GM12878 (cell line): ENCODE measurements around the gene STK10. TPM values are rescaled to one million over a fixed set of nuclear protein-coding genes. Genes with fewer than 3 reads are reported as not detected.

ENCODE experiments used
- ATAC-seq: fragments of 200-7000 bp; cut with Tn5 transposase; 3 replicates; pipeline ENCODE4 v1.9.1; 2020; ENCODE audit warnings: mild to moderate bottlenecking, moderate library complexity
- BruUV-seq: library from RNA; stranded (reverse); fragments of 400-500 nt; replicated peaks from 2 replicates; lab custom pipeline; 2021; lab: Mats Ljungman, UMichigan
- CTCF ChIA-PET: fragments of 300-600 bp; sonication (Branson Sonifier 250); formaldehyde crosslinking; extraction: SDS; loops from one replicate; lab custom pipeline; 2021; ENCODE audit warnings: inconsistent platforms; lab: Yijun Ruan, JAX
- POLR2A ChIA-PET: fragments of 350-600 bp; formaldehyde crosslinking; extraction: SDS; loops from one replicate; lab custom pipeline; 2021; ENCODE audit warnings: inconsistent platforms; lab: Charles Lee
- RAD21 ChIA-PET: fragments of 300-600 bp; sonication (Branson Sonifier 250); formaldehyde crosslinking; loops from one replicate; lab custom pipeline; 2023; ENCODE audit warnings: antibody characterized with exemption; ENCODE audit not compliant: unreplicated experiment; lab: Charles Lee
- SMC1A ChIA-PET: fragments of 300-600 bp; sonication (Branson Sonifier 250); formaldehyde crosslinking; loops from one replicate; lab custom pipeline; 2023; ENCODE audit not compliant: unreplicated experiment, uncharacterized antibody; lab: Charles Lee
- DNase-seq: peaks from one replicate; pipeline ENCODE4 v3.0.0-alpha.2; 2011; ENCODE audit warnings: low read depth, low spot score
- FAIRE-seq: peaks from 3 replicates; lab custom pipeline; 2011; peaks lifted over from hg19 to GRCh38; lab: Jason Lieb, UNC
- H2AFZ ChIP-seq: 2 replicates; pipeline ENCODE4 v1.6.0; 2011; ENCODE audit warnings: low read depth, low read length, control low read depth; ENCODE audit not compliant: control insufficient read depth
- H3K27ac ChIP-seq: 2 replicates; pipeline ENCODE4 v1.5.1; 2011; ENCODE audit warnings: control low read depth; ENCODE audit not compliant: control insufficient read depth, insufficient read depth
- H3K27me3 ChIP-seq, 2 experiments: replicated peaks in 1 of 2; 2 replicates each; pipeline versions ENCODE4 v1.6.0 to v1.6.1; 2011; ENCODE audit warnings: low read length in 1 of 2; ENCODE audit not compliant: control insufficient read depth in 2 of 2, insufficient read depth in 2 of 2
- H3K36me3 ChIP-seq, 2 experiments: 2 replicates each; pipeline ENCODE4 v1.5.1; 2011; ENCODE audit warnings: low read length in 1 of 2; ENCODE audit not compliant: control insufficient read depth in 2 of 2, insufficient read depth in 2 of 2
- H3K4me1 ChIP-seq: 2 replicates; pipeline ENCODE4 v1.6.1; 2011; ENCODE audit warnings: mild to moderate bottlenecking, low read length, moderate library complexity, mixed read lengths; ENCODE audit not compliant: control insufficient read depth, insufficient read depth
- H3K4me2 ChIP-seq: 2 replicates; pipeline ENCODE4 v1.6.0; 2011; ENCODE audit warnings: control low read depth; ENCODE audit not compliant: control insufficient read depth, insufficient read depth
- H3K4me3 ChIP-seq: fragments of 200-600 bp; sonication (generic); 2 replicates; pipeline ENCODE4 v1.5.1; 2016
- H3K79me2 ChIP-seq: 2 replicates; pipeline ENCODE4 v1.6.0; 2011; ENCODE audit warnings: low read length; ENCODE audit not compliant: control insufficient read depth, insufficient read depth
- H3K9ac ChIP-seq: 2 replicates; pipeline ENCODE4 v1.8.0; 2011; ENCODE audit warnings: low read length, control low read depth, mixed read lengths; ENCODE audit not compliant: control insufficient read depth, insufficient read depth
- H3K9me3 ChIP-seq: replicated peaks from 3 replicates; pipeline ENCODE4 v1.5.1; 2011; ENCODE audit warnings: mild to moderate bottlenecking, low read length; ENCODE audit not compliant: control insufficient read depth, insufficient read depth
- H4K20me1 ChIP-seq: 2 replicates; pipeline ENCODE4 v1.6.0; 2011; ENCODE audit not compliant: control insufficient read depth, insufficient read depth
- POLR2A ChIP-seq: IDR thresholded peaks from 2 replicates; pipeline ENCODE4 v1.6.1; 2011; ENCODE audit warnings: low read depth, mild to moderate bottlenecking, low read length
- STAT3 ChIP-seq: IDR thresholded peaks from 2 replicates; pipeline ENCODE4 v1.6.1; 2011; ENCODE audit warnings: low read depth, low read length, improper control_type of control experiment
- WGBS: methylation state at CpG from one replicate; pipeline ENCODE4 v1.1.6; 2016; ENCODE audit warnings: low lambda C conversion rate; ENCODE audit not compliant: insufficient replicate concordance, insufficient coverage; ENCODE audit errors: missing lambda C conversion rate; 5-methylcytosine and 5-hydroxymethylcytosine counted together
- in situ Hi-C: fragments of 300-500 bp; cut with MboI; formaldehyde crosslinking; loops from 9 replicates; pipeline ENCODE4 v1.14.3; 2018; ENCODE audit warnings: mixed read lengths
- intact Hi-C: fragments of 100-400 bp; cut with micrococcal nuclease; formaldehyde crosslinking; loops from one replicate; pipeline ENCODE4 v1.14.2; 2022; ENCODE audit not compliant: unreplicated experiment
- polyA plus RNA-seq, 11 experiments: library from polyadenylated mRNA; depleted of rRNA in 4 of 11; unstranded in 6 of 11; stranded (reverse) in 5 of 11; fragments of >200 nt; fragmentation: Nextera tagmentation in 4 of 11; fragmentation: Illumina TruSeq in 1 of 11; extraction: Ambion mirVana in 4 of 11; extraction: Trizol in 1 of 11; gene quantifications; 1 replicate in 1 of 11; 2 replicates in 10 of 11; pipeline versions ENCODE4 v1.2.1 to v1.2.3, GENCODE V29; 2011 to 2016; ENCODE audit warnings: inconsistent platforms in 2 of 11, missing spikeins in 2 of 11, low read depth in 1 of 11
- total RNA-seq, 4 experiments: library from RNA; depleted of rRNA in 3 of 4; stranded (reverse); fragments of >200 nt in 3 of 4; fragmentation: Illumina TruSeq in 1 of 4; extraction: Trizol in 1 of 4; gene quantifications; 2 replicates each; pipeline versions ENCODE4 v1.2.1 to v1.2.3, GENCODE V29; 2013 to 2021
- TF ChIP-seq, protein P1 (sequence below): fragments of 450-650 bp; IDR thresholded peaks from 2 replicates; pipeline ENCODE4 v1.6.1; 2017; ENCODE audit warnings: antibody characterized with exemption, mild to moderate bottlenecking, moderate library complexity

STK10 gene
- total and polyA plus RNA-seq, 10 of the 15 experiments (the other 5 are each of a cell fraction or from before 2014, with no cell fraction given), result 14.2 to 96.4 (median 50.6) TPM

DNA sequence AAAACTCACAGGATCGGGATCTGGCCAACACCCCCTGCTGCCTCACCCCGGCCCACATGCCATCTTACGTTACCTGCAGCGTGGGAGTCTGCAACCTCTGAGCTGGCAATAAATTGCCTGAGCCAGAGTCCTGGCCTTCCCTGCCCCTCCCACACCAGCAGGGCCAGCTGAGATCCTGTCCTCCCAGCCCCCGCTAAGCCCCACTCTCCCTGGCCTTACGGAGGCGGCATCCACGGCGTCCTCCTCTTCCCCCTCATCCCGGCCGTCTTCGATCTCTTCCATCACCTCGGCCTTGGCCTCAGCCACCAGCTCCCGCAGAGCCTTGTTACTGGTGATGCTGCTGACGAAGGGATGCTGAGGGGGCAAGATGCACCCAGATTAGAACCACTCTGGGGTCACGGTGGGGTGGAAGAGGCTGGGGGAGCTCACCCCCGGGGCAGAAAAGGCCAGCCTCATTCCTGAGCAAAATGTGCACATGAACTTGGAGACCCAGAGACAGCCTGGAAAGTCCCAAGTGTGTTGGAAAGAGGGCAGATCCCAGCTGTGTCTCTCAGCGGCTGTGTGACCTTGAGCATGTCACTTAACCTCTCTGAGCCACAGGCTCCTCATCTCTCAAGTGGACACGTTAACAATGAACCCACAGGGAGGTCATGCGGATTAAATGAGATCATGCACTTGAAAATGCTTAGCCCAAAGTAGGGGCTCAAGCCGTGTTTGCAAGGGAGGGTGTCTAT is 91.7 kb downstream of the STK10 start:
- CTCF ChIA-PET, result interaction anchor here (1.4 to 2.2 kb wide), 2 partner anchors 10 to 93 kb away, joined by 4 to 5 read pairs; no protein-coding TSS in a partner anchor
- H3K36me3 ChIP-seq, result peaks cover 24 to 52% of the 10 kb centered on the region in 2 experiments
- no peaks in the 10 kb centered on the region for H3K9me3 ChIP-seq
- H3K27ac ChIP-seq, result no peak overlapping the region
- H3K4me3 ChIP-seq, result no peak overlapping the region
- no peaks in the 10 kb centered on the region for H4K20me1 ChIP-seq
- H3K27me3 ChIP-seq, result no peaks in the 10 kb centered on the region
- FAIRE-seq (no peak), ATAC-seq (no peak), DNase-seq (no peak)
- TF ChIP-seq POLR2A (0 out of 2 replicates have a peak, but pooled peaks have one; percentile 28), STAT3 (no peak)
- TF ChIP-seq, protein P1, sequence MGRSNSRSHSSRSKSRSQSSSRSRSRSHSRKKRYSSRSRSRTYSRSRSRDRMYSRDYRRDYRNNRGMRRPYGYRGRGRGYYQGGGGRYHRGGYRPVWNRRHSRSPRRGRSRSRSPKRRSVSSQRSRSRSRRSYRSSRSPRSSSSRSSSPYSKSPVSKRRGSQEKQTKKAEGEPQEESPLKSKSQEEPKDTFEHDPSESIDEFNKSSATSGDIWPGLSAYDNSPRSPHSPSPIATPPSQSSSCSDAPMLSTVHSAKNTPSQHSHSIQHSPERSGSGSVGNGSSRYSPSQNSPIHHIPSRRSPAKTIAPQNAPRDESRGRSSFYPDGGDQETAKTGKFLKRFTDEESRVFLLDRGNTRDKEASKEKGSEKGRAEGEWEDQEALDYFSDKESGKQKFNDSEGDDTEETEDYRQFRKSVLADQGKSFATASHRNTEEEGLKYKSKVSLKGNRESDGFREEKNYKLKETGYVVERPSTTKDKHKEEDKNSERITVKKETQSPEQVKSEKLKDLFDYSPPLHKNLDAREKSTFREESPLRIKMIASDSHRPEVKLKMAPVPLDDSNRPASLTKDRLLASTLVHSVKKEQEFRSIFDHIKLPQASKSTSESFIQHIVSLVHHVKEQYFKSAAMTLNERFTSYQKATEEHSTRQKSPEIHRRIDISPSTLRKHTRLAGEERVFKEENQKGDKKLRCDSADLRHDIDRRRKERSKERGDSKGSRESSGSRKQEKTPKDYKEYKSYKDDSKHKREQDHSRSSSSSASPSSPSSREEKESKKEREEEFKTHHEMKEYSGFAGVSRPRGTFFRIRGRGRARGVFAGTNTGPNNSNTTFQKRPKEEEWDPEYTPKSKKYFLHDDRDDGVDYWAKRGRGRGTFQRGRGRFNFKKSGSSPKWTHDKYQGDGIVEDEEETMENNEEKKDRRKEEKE, result no peak
- intact Hi-C loops (no loop called here), in situ Hi-C loops (no loop called here)
- H3K4me2 ChIP-seq, result no peak overlapping the region
- H3K9ac ChIP-seq, result no peak overlapping the region
- SMC1A ChIA-PET, result no interaction called here
- POLR2A ChIA-PET, result no interaction called here
- no peaks in the 10 kb centered on the region for H3K79me2 ChIP-seq
- H3K4me1 ChIP-seq, result no peaks in the 10 kb centered on the region
- 93% methylated on average over 21 of the region's 21 CpGs for WGBS
- RAD21 ChIA-PET, result interaction anchor here (1.9 kb wide), 1 partner anchor 92 kb away, joined by 6 read pairs; the partner anchor contains the start of gene STK10
- no peak overlapping the region for H2AFZ ChIP-seq
- no TSS peak for BruUV-seq
